ENCODE data around the gene NRP1.
A peak's percentile ranks its signal among the peaks of the same experiment; 100 is the strongest.

Gene NRP1

DNA sequence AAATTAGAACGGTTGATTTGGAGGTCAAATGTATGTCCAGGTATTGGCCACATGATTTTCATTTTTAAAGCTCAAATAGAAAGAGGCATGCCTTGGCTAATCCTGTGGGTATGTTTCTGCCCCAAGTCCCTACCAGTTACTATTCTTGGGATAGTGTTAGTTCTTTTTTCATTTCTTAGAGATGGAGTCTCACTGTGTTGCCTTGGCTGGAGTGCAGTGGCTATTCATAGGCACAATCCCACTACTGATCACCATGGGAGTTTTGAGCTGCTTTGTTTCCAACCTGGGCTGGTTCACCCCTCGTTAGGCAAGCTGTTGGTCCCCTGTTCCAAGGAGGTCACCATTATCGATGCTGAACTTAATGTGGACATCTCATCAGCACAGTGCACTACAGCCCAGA is 46.3 kb downstream of the NRP1 start:
- DNase-seq, result no peak

DNA sequence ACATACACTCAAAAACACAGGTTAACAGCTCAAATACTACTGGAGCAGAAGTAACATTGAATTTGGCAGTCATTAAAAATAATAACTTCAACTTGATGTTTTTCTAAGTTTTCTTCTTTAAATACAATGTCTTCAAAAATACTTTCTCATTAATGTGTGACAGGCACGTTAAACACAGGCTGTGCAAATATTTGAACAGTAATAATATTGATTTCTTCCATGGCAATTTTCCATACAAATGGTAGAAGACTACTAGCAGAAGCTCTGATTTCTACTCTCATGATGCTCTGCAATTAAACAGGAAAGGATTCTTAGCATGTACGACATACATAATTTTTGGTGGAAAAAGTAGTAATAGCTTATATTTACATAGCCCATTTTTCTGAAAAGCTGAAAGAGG is 47.4 kb downstream of the NRP1 start:
- DNase-seq, result no peak

DNA sequence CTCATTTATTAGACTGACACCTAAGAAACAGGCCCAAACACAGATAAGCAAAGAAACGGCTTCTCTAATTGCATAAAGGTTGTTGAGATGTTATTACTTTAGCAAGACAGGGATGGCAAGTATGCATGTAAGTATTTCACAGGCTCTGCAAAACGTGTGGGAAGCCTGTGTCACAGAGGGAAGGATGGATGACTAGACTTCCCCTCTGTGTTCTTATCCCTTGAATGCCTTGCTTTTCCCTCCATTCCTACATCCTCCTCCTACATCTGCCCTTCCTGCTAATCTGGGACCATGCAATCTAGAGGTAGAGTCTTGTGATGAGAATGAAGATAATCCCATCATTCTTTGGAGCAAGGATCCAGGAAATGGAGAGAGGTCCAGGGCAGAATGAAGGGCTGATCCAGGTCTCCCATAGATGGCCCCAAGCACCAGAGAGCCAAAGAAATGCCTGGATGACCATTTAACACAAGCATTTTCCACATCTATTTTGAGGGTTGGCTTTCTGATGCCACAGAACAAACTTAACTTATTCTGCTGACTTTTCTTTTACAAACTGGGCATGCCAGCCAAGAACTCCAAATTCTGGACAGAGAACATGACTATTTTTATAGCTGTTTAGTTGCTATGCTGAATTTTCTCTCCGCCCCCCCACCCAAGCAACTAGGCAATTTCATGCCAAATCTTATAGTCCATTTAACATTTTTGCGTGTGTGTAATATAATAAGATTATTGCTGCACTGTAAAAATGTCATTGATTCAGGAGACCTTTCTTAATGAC is 48.1 kb downstream of the NRP1 start:
- no peak for DNase-seq

DNA sequence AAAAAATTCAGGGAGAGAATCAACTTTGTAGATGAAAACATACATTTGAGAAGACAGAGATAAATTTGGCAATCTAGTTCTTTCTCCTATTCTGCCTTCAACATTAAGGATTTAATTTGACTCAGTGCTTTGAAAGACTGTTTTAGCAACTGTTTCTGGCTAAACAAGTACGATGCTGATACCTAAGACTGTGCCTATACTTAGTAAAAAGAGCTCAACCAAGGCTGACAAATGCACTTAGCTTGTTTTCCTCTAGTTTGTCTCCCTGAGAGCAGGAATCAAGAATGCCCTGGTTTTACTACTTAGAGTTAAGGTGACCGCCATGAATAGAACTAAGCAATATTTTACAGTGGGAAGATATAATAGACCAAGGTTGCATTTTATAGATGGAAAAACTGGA is 49.5 kb downstream of the NRP1 start:
- no peak for DNase-seq

- DNase-seq, result no peak
These were observed 54.5 kb downstream of the NRP1 start for GRCh38 chr10:33279811-33280602.

- DNase-seq, result no peak
These were observed 55.2 kb downstream of the NRP1 start for GRCh38 chr10:33279276-33279675.

GRCh38 chr10:33278198-33278597 is 56.3 kb downstream of the NRP1 start:
- DNase-seq, result no peak

GRCh38 chr10:33277135-33277536 is 57.3 kb downstream of the NRP1 start:
- DNase-seq, result no peak

- DNase-seq, result no peak
These were observed 58.1 kb downstream of the NRP1 start for GRCh38 chr10:33276282-33276923.

GRCh38 chr10:33274096-33274785 is 60.2 kb downstream of the NRP1 start:
- no peak for DNase-seq

- DNase-seq, result no peak
These were observed 61.0 kb downstream of the NRP1 start for GRCh38 chr10:33273295-33274002.

- no peak for DNase-seq
These were observed 61.8 kb downstream of the NRP1 start for GRCh38 chr10:33272635-33273034.

DNA sequence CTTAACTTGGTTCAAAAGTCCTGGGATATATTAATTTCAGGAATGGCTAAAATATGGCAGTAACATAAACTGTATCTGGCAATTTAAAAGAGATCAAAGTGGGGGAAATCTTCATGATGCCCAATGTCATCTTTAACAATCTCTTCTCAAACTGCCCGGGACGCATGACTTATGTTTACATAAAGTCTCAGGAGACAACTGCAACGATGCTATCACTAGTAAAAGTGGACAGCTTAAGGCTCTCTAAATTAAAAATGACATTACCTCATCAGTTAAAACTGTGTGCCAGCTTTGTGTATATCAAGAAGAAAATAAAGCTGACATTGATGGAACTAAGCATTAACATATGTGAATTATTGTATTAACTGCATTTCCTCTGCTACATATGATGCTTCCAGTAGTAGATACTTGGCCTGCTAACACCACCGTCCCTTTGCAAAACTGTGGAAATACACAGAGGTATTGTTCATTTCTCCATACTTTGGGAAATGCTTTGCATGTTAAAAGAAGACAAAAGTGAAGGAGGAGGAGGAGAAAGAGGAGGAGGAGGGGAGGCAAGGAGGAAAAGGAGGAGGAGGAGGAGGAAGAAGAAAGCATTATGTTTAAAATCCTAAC is 62.4 kb downstream of the NRP1 start:
- no peak for DNase-seq

DNA sequence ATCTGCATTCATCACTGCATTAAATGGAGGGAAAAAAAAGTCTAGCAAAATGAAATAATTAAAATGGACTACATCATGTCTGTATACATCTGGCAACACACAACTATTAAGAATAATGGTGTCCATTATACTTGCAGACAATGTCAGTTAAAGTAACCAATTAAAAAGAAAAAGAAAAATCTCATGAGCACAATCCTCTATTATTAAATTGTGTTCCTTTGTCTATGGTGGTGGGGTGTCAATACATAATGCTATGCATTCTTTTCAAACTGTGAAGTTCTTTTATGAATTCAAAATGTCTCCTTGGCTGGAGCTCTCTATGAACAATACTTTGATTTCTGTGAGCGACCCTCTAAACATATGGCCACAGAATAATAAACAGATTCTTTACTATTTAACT is 63.5 kb downstream of the NRP1 start:
- DNase-seq, result no peak

DNA sequence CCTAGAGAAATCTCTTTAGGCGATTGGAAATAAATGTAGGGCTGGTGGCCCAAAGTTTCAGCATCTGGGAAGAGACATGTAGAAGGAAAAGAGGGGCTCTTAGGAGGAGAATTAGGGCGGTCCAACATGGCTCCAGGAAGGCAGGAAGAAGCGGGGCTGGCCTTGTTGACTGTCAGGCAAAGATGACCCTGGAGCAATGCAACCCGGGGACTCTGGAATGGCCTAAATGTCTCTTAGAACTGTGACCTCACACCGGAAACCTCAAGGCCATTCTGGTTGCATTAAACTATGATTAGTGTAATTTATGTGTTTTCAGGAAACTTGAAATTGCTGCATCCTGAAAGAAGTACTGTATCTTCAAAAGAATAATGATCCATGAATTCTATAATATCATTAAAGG is 66.8 kb downstream of the NRP1 start:
- DNase-seq, result no peak

DNA sequence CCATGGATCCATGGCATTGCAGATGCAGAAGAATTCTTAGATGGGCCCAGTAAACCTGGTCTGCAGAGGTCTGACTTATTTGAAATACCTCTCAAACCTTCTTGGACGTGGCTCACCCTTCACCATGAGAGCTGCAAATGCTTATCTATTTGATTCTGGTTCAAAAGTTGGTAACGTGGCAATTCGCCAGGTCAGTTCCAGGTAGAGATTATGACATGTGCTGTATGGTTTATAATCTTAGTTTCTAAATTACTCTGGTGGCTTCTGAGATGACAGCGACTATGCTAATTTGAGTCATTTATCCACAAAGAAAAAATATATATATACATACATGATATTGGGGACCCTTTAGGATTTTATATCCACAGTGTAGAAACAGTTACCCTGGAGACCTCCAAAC is 68.8 kb downstream of the NRP1 start:
- DNase-seq, result peak; percentile 80

GRCh38 chr10:33263453-33263852 is 71.0 kb downstream of the NRP1 start:
- no peak for DNase-seq

- DNase-seq, result no peak
These were observed 71.6 kb downstream of the NRP1 start for GRCh38 chr10:33262871-33263270.

- DNase-seq, result no peak
These were observed 73.9 kb downstream of the NRP1 start for GRCh38 chr10:33260403-33261149.

DNA sequence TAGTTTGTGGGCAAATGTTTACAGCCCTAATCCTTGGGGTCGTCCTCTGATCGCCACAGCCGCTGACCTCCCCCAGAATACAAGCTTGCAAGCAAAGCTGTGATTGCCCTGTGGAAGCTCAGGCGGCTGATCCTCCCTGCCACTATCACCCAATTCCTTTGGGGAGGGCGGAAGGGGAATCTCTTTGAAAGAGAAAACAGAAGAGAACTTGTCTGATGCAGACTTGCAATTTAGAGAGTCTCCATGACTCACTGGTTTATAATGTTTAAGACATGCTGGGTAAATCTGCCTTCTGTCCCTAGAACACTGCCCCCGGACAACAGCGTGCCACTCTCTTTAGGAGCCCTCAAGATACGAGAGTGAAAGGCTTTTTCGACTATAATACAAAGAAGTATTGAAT is 75.5 kb downstream of the NRP1 start:
- DNase-seq, result no peak

DNA sequence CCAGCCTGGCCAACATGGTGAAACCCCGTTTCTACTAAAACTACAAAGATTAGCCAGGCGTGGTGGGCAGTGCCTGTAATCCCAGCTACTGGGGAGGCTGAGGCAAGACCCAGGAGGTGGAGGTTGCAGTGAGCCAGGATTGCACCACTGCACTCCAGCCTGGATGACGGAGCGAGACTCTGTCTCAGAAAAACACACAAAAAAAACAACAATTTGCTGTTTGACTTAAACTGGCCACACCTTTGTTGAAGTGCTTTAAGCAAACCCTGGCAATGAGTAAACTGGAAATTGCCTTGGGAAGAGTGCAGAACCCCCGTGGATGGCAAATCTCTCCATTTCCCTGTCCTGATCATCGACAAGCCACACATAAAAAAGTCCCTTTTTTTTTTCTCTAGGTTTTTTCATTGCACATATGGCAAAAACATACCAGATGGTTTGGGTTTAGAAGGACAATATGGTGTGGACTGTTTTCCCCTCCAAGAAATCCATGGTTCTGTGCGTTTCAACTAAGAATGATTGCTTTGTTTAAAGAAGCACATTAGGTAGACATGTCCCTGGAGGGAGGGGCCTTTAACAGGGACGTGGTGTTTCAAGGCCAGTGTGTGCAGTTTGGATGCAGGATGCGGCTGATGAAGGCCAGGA is 76.9 kb downstream of the NRP1 start:
- no peak for DNase-seq
